ENCODE results near the gene TRIM62.
"Not testable (repeated sequence)": the region's sequence is repeated elsewhere in the genome, so short reads cannot be mapped to it uniquely, and the experiment has no call there.

The TRIM62 gene

GRCh38 chr1:33132549-33132948 is 49.3 kb downstream of the TRIM62 start:
- DNase-seq: no peak

- DNase-seq: no peak
These were observed 50.7 kb downstream of the TRIM62 start for GRCh38 chr1:33131191-33131590.

- no peak for DNase-seq
These were observed 51.5 kb downstream of the TRIM62 start for GRCh38 chr1:33130297-33130696.

- DNase-seq: no peak
These were observed 53.1 kb downstream of the TRIM62 start for GRCh38 chr1:33128781-33129180.

- DNase-seq: peak; percentile 99
These were observed 54.6 kb downstream of the TRIM62 start for GRCh38 chr1:33127001-33127823.

GRCh38 chr1:33126411-33127000 is 55.3 kb downstream of the TRIM62 start:
- DNase-seq: no peak

- not testable (repeated sequence) for DNase-seq
These were observed 57.2 kb downstream of the TRIM62 start for GRCh38 chr1:33124647-33125046.

- DNase-seq: no peak
These were observed 58.6 kb downstream of the TRIM62 start for GRCh38 chr1:33123266-33123665.

GRCh38 chr1:33122483-33123178 is 59.2 kb downstream of the TRIM62 start:
- DNase-seq: no peak

- DNase-seq: no peak
These were observed 60.1 kb downstream of the TRIM62 start for GRCh38 chr1:33121728-33122127.

- DNase-seq: no peak
These were observed 61.2 kb downstream of the TRIM62 start for GRCh38 chr1:33120436-33121231.

- no peak for DNase-seq
These were observed 62.2 kb downstream of the TRIM62 start for GRCh38 chr1:33119532-33120217.

- DNase-seq: no peak
These were observed 62.8 kb downstream of the TRIM62 start for GRCh38 chr1:33119050-33119449.

GRCh38 chr1:33118274-33118673 is 63.6 kb downstream of the TRIM62 start:
- DNase-seq: no peak

- no peak for DNase-seq
These were observed 64.3 kb downstream of the TRIM62 start for GRCh38 chr1:33117440-33118085.

- peak; percentile 9 for DNase-seq
These were observed 69.9 kb downstream of the TRIM62 start for GRCh38 chr1:33111965-33112364.

- DNase-seq: no peak
These were observed 71.4 kb downstream of the TRIM62 start for GRCh38 chr1:33110477-33110876.

GRCh38 chr1:33100119-33100415 is 81.8 kb downstream of the TRIM62 start:
- not testable (repeated sequence) for DNase-seq

GRCh38 chr1:33099290-33100118 is 82.3 kb downstream of the TRIM62 start:
- DNase-seq: no peak

GRCh38 chr1:33098371-33098770 is 83.5 kb downstream of the TRIM62 start:
- no peak for DNase-seq

GRCh38 chr1:33097762-33098161 is 84.1 kb downstream of the TRIM62 start:
- no peak for DNase-seq
